Measurements from ENCODE around the gene ANTXR1. TPM values are rescaled to one million over a fixed set of nuclear protein-coding genes. Genes with fewer than 3 reads are reported as not detected.
A peak's percentile ranks its signal among the peaks of the same experiment; 100 is the strongest.

ANTXR1 gene
- total RNA-seq, 1 experiment from 2014 or later = 37.3 TPM

GRCh38 chr2:69081757-69082156, 68.8 kb downstream of the ANTXR1 start:
- no peak overlapping the region for H2BK20ac ChIP-seq (ENCODE audit: low read depth, low read length, poor library complexity, severe bottlenecking)
- no peaks in the 10 kb centered on the region for H3K79me1 ChIP-seq (ENCODE audit: insufficient read depth, low read depth, low read length, poor library complexity, severe bottlenecking)
- H3K14ac ChIP-seq (ENCODE audit: insufficient read depth, low read length) = no peak overlapping the region
- peaks cover 3% of the 10 kb centered on the region; the same call in 1 of the 2 replicates for H3K4me1 ChIP-seq (ENCODE audit: insufficient read depth, low read length)
- peaks cover 14 to 18% of the 10 kb centered on the region in 2 experiments for H3K4me1 Mint-ChIP-seq
- H2BK12ac ChIP-seq (ENCODE audit: insufficient read length, low read depth, low read length) = no peak overlapping the region
- H3K27ac ChIP-seq (ENCODE audit: insufficient read length, low read depth, low read length) = no peak overlapping the region
- no peak overlapping the region for H2BK120ac ChIP-seq (ENCODE audit: low read depth, low read length, poor library complexity, severe bottlenecking)
- no peak overlapping the region for H2BK15ac ChIP-seq (ENCODE audit: low read depth, low read length)
- no peaks in the 10 kb centered on the region for H3K9me3 Mint-ChIP-seq
- H2BK5ac ChIP-seq (ENCODE audit: insufficient read length, low read length) = no peak overlapping the region
- no peaks in the 10 kb centered on the region for H3K9me3 ChIP-seq (ENCODE audit: control insufficient read depth, low read depth, low read length)
- H3K36me3 Mint-ChIP-seq (ENCODE audit: insufficient read depth in 1 of 3, low read depth in 3 of 3) = peaks cover 14 to 29% (median 20%) of the 10 kb centered on the region in 3 experiments; a peak in 6 of 7 replicates
- no peaks in the 10 kb centered on the region for H3K27me3 Mint-ChIP-seq (ENCODE audit: low read depth)
- H3K9ac ChIP-seq (ENCODE audit: extremely low read depth, insufficient read length, low read length) = no peak overlapping the region
- H3K4me2 ChIP-seq (ENCODE audit: insufficient read depth, insufficient read length, low read length) = no peak overlapping the region
- no peak overlapping the region for H3K23ac ChIP-seq (ENCODE audit: insufficient read length, low read depth, low read length)
- H3K4me3 Mint-ChIP-seq = no peak overlapping the region
- H3K79me2 ChIP-seq (ENCODE audit: insufficient read depth, low read length) = no peaks in the 10 kb centered on the region
- no peak for TF ChIP-seq CTCF (conservative IDR thresholded peaks at IDR 0.05)
- H3T11ph ChIP-seq (ENCODE audit: low read length) = no peak overlapping the region
- H3K27ac Mint-ChIP-seq = peak overlapping the region in 1 of 3 experiments; percentile 27; a peak in 2 of 7 replicates
- H4K91ac ChIP-seq (ENCODE audit: insufficient read length, low read depth, low read length) = no peak overlapping the region
- H4K20me1 ChIP-seq (ENCODE audit: control insufficient read depth, insufficient read depth, insufficient read length) = no peaks in the 10 kb centered on the region
- H4K5ac ChIP-seq (ENCODE audit: insufficient read length, low read depth, low read length) = no peak overlapping the region
- no peak overlapping the region for H2AFZ ChIP-seq (ENCODE audit: low read length)
- H3K27me3 ChIP-seq (ENCODE audit: insufficient read depth, low read length) = no peaks in the 10 kb centered on the region
- WGBS (ENCODE audit: extremely low coverage, insufficient read length, low lambda C conversion rate) = no CpG with 5 or more reads among the region's 4 CpGs
- H2AK5ac ChIP-seq (ENCODE audit: insufficient read length, low read length) = no peak overlapping the region
- H4K8ac ChIP-seq (replicated peaks; ENCODE audit: insufficient read length, low read depth, low read length) = no peak overlapping the region
- H3K56ac ChIP-seq (ENCODE audit: insufficient read length, low read depth, low read length) = no peak overlapping the region
- H3K23me2 ChIP-seq (ENCODE audit: insufficient read length, low read depth, low read length, poor library complexity, severe bottlenecking) = no peaks in the 10 kb centered on the region
- no peak overlapping the region for H3K18ac ChIP-seq (ENCODE audit: insufficient read length, low read depth, low read length)
- DNase-seq = no peak
- H3K4ac ChIP-seq (ENCODE audit: low read depth, low read length) = no peak overlapping the region
